HepG2 (cell line): ENCODE data around the gene PAPSS2. TPM values are rescaled to one million over a fixed set of nuclear protein-coding genes. Genes with fewer than 3 reads are reported as not detected.

Experiments used
- ELF1 ChIP-seq: sonication (generic); formaldehyde crosslinking; IDR thresholded peaks from 2 replicates; pipeline ENCODE4 v1.4.0; 2020; ENCODE audit warnings: missing genetic modification reagents
- FUBP1 ChIP-seq: sonication (generic); formaldehyde crosslinking; IDR thresholded peaks from 2 replicates; pipeline ENCODE4 v1.5.1; 2020; ENCODE audit warnings: missing genetic modification reagents, mild to moderate bottlenecking, borderline replicate concordance
- GFI1 ChIP-seq: sonication (generic); formaldehyde crosslinking; IDR thresholded peaks from 2 replicates; pipeline ENCODE4 v1.5.0; 2020; ENCODE audit warnings: missing genetic modification reagents, mild to moderate bottlenecking, borderline replicate concordance
- GRHL1 ChIP-seq: sonication (generic); formaldehyde crosslinking; conservative IDR thresholded peaks from 2 replicates; pipeline ENCODE4 v1.8.0; 2022; ENCODE audit warnings: missing genetic modification reagents
- HNF4G ChIP-seq, 2 experiments: sonication (generic) in 1 of 2; formaldehyde crosslinking in 1 of 2; IDR thresholded peaks; 2 replicates each; pipeline versions ENCODE4 v1.4.0 to v1.6.1; 2011 to 2020; ENCODE audit warnings: borderline replicate concordance in 2 of 2, low read depth in 2 of 2, mild to moderate bottlenecking in 2 of 2, low read length in 1 of 2, missing genetic modification reagents in 1 of 2, moderate library complexity in 1 of 2
- HOXA3 ChIP-seq: sonication (generic); formaldehyde crosslinking; IDR thresholded peaks from 2 replicates; pipeline ENCODE4 v1.5.0; 2020; ENCODE audit warnings: missing genetic modification reagents
- KDM4B ChIP-seq: sonication (generic); formaldehyde crosslinking; IDR thresholded peaks from 2 replicates; pipeline ENCODE4 v1.4.0; 2020; ENCODE audit warnings: missing genetic modification reagents
- NFE2 ChIP-seq: sonication (generic); formaldehyde crosslinking; IDR thresholded peaks from 2 replicates; pipeline ENCODE4 v1.4.0; 2020; ENCODE audit warnings: missing genetic modification reagents
- SIN3B ChIP-seq: fragments of 150-350 bp; IDR thresholded peaks from 2 replicates; pipeline ENCODE4 v1.6.1; 2014; ENCODE audit warnings: low read length
- SIX4 ChIP-seq: sonication (generic); formaldehyde crosslinking; IDR thresholded peaks from 2 replicates; pipeline ENCODE4 v1.4.0; 2020; ENCODE audit warnings: missing genetic modification reagents
- SMAD9 ChIP-seq: sonication (generic); formaldehyde crosslinking; IDR thresholded peaks from 2 replicates; pipeline ENCODE4 v1.5.1; 2020; ENCODE audit warnings: mild to moderate bottlenecking, missing genetic modification reagents
- U2AF1 ChIP-seq: fragments of 200-400 bp; formaldehyde crosslinking; optimal IDR thresholded peaks from 2 replicates; pipeline ENCODE3; 2017; ENCODE audit warnings: mild to moderate bottlenecking, low read depth, low read length
- ZBTB34 ChIP-seq: sonication (generic); formaldehyde crosslinking; IDR thresholded peaks from 2 replicates; pipeline ENCODE4 v1.8.0; 2022; ENCODE audit warnings: mild to moderate bottlenecking, missing genetic modification reagents
- ZBTB4 ChIP-seq: sonication (generic); formaldehyde crosslinking; IDR thresholded peaks from 2 replicates; pipeline ENCODE4 v1.4.0; 2020; ENCODE audit warnings: missing genetic modification reagents, mild to moderate bottlenecking, borderline replicate concordance
- ZFP82 ChIP-seq: sonication (generic); formaldehyde crosslinking; IDR thresholded peaks from 2 replicates; pipeline ENCODE4 v1.5.1; 2020; ENCODE audit warnings: mild to moderate bottlenecking, missing genetic modification reagents, borderline replicate concordance
- ZNF124 ChIP-seq: sonication (generic); formaldehyde crosslinking; IDR thresholded peaks from 2 replicates; pipeline ENCODE4 v1.4.0; 2020; ENCODE audit warnings: missing genetic modification reagents
- polyA plus RNA-seq, 8 experiments: library from polyadenylated mRNA; depleted of rRNA in 3 of 8; stranded (reverse) in 7 of 8; unstranded in 1 of 8; fragments of >200 nt; fragmentation: Illumina TruSeq in 4 of 8; extraction: Trizol in 4 of 8; gene quantifications; 2 replicates each; pipeline versions ENCODE4 v1.2.1 to v1.2.3, GENCODE V29; 2011 to 2016; ENCODE audit warnings: low read depth in 4 of 8, missing spikeins in 1 of 8, mixed read lengths in 1 of 8; ENCODE audit not compliant: insufficient read depth in 1 of 8
- total RNA-seq, 5 experiments: library from RNA; depleted of rRNA; stranded (reverse); fragments of >200 nt; fragmentation: Illumina TruSeq; extraction: Trizol; gene quantifications; 2 replicates each; pipeline ENCODE4 v1.2.3, GENCODE V29; 2016; ENCODE audit warnings: low read depth in 1 of 5
- TF ChIP-seq, protein P1 (sequence below): sonication (generic); formaldehyde crosslinking; IDR thresholded peaks from 2 replicates; pipeline ENCODE4 v1.5.1; 2020; ENCODE audit warnings: missing genetic modification reagents, mild to moderate bottlenecking, borderline replicate concordance

Gene PAPSS2
- total and polyA plus RNA-seq, 2 of the 13 experiments (the other 11 are each of a cell fraction or from before 2014, with no cell fraction given), result 0.11 to 0.12 TPM

DNA sequence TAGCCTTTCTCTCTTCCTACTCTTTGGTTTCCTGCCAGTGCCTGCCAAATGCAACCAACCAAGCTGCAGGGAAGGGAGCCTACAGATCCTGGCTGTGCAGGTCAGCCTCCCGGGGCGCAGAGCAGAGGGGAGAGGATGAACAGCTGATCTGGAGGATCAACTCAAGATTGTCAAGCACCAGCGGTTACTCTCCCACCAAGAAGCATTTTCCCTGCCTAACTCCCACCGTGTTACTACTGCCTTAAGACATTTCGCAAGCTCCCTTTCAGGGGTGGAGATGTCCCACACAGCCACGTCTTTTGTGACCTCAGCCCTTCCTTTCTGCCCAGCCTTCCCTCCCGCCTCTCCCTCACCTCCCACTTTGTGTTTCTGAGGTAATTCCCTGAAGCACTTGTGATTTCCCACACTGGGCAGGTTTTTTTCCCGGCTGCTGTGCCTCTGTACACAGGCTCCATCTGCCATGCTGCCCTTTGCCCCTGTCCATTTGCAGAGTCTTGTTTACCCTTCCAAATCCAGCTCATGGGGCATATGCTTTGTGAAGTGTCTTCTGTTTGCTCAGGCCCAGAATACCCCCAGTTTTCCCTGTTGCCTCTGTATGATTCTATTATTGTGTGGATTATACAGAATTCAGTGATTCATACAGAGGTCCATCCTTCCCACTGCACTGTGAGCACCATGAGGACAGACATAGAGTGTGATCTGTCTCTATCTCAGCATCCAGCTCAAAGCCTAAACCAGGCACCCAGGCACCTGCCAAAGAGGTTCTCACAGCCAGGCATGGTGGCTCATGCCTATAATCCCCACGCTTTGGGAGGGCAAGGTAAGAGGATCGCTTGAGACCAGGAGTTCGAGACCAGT lies 40.9 kb upstream of the PAPSS2 start (continued):
- TF ChIP-seq ZBTB34 (CRISPR knock-in tag) (0 out of 2 replicates have a peak, but pooled peaks have one; percentile 48), ELF1 (0 out of 2 replicates have a peak, but pooled peaks have one; percentile 12), GRHL1 (no peak), SIN3B (no peak), ZNF124 (no peak), HNF4G (IDR thresholded peaks at IDR 0.05; ENCODE audit: borderline replicate concordance, low read depth, low read length) (peak; percentile 95), HNF4G (CRISPR knock-in tag; IDR thresholded peaks at IDR 0.05; ENCODE audit: borderline replicate concordance, low read depth) (peak; percentile 95), GFI1 (peak; percentile 94), SIX4 (CRISPR knock-in tag) (peak; percentile 57; the same call in 1 of the 2 replicates), KDM4B (CRISPR knock-in tag) (no peak), NFE2 (CRISPR knock-in tag) (no peak), FUBP1 (CRISPR knock-in tag) (peak; percentile 37; the same call in 1 of the 2 replicates), ZBTB4 (CRISPR knock-in tag) (peak; percentile 76; the same call in 1 of the 2 replicates), U2AF1 (no peak), SMAD9 (CRISPR knock-in tag) (no peak), ZFP82 (no peak), HOXA3 (CRISPR knock-in tag) (peak; percentile 77)
- TF ChIP-seq, protein P1, sequence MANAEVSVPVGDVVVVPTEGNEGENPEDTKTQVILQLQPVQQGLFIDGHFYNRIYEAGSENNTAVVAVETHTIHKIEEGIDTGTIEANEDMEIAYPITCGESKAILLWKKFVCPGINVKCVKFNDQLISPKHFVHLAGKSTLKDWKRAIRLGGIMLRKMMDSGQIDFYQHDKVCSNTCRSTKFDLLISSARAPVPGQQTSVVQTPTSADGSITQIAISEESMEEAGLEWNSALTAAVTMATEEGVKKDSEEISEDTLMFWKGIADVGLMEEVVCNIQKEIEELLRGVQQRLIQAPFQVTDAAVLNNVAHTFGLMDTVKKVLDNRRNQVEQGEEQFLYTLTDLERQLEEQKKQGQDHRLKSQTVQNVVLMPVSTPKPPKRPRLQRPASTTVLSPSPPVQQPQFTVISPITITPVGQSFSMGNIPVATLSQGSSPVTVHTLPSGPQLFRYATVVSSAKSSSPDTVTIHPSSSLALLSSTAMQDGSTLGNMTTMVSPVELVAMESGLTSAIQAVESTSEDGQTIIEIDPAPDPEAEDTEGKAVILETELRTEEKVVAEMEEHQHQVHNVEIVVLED, result peak; percentile 16; the same call in 1 of the 2 replicates
